ENCODE measurements around the gene ROCK2. TPM values are rescaled to one million over a fixed set of nuclear protein-coding genes. Genes with fewer than 3 reads are reported as not detected.

The ROCK2 gene
- polyA plus RNA-seq, 2 of the 4 experiments (the other 2 are of a cell fraction): 34.0 to 38.7 TPM

- no peak for TF ChIP-seq ESRRA (IDR thresholded peaks at IDR 0.05; ENCODE audit: borderline replicate concordance, low read length)
- no peak for TF ChIP-seq CHD4 (IDR thresholded peaks at IDR 0.05; ENCODE audit: borderline replicate concordance)
- TF ChIP-seq RARB (CRISPR knock-in tag; IDR thresholded peaks at IDR 0.05): 0 out of 2 replicates have a peak, but pooled peaks have one; percentile 64
- no peak for TF ChIP-seq RCOR1 (IDR thresholded peaks at IDR 0.05; ENCODE audit: low read depth, low read length)
- peak; percentile 76; the same call in 1 of the 2 replicates for TF ChIP-seq MAZ (IDR thresholded peaks at IDR 0.05; ENCODE audit: borderline replicate concordance, low read depth, low read length)
- peak; percentile 11; the same call in 1 of the 3 replicates for TF ChIP-seq SMC3 (IDR thresholded peaks at IDR 0.05)
- 0 out of 2 replicates have a peak, but pooled peaks have one; percentile 40 for TF ChIP-seq TP53 (CRISPR knock-in tag; IDR thresholded peaks at IDR 0.05)
- no peak for TF ChIP-seq NPAS2 (CRISPR knock-in tag; IDR thresholded peaks at IDR 0.05; ENCODE audit: borderline replicate concordance)
- TF ChIP-seq HOXB5 (CRISPR knock-in tag; IDR thresholded peaks at IDR 0.05): no peak
- no peak for TF ChIP-seq CBX2 (IDR thresholded peaks at IDR 0.05; ENCODE audit: borderline replicate concordance, low read depth)
- peak; percentile 66 for TF ChIP-seq MAX (IDR thresholded peaks at IDR 0.05)
- no peak for TF ChIP-seq EHMT2 (IDR thresholded peaks at IDR 0.05; ENCODE audit: low read depth)
- peak; percentile 68; the same call in 1 of the 2 replicates for TF ChIP-seq HOXB13 (CRISPR knock-in tag; IDR thresholded peaks at IDR 0.05; ENCODE audit: low read depth)
Measured at GRCh38 chr2:11344956-11345677, 681 bp upstream of the ROCK2 start (continued).

- under 1% methylated on average over 42 of the region's 55 CpGs for whole genome bisulfite sequencing (ENCODE audit: missing lambda C conversion rate)
- TF ChIP-seq MAX (IDR thresholded peaks at IDR 0.05) (peak; percentile 32), MYC (IDR thresholded peaks at IDR 0.05; ENCODE audit: borderline replicate concordance, low read length) (no peak; the same call in none of the 2 replicates), PHF8 (IDR thresholded peaks at IDR 0.05; ENCODE audit: borderline replicate concordance, low read depth) (peak; percentile 89; the same call in 1 of the 2 replicates)
- H3K9me3 ChIP-seq: no peaks in the 10 kb centered on the region
- ChIA-PET POLR2A (interaction anchor here (0.6 to 4.8 kb wide), 16 partner anchors 12 to 239 kb away, joined by 3 to 82 read pairs (median 5); partner anchors contain the start of gene SLC66A3), CTCF (interaction anchor here (0.6 to 3.4 kb wide), 14 partner anchors 19 to 219 kb away, joined by 3 to 21 read pairs (median 7); partner anchors contain the start of gene E2F6)
- H3K4me2 ChIP-seq: peak overlapping the region; percentile 95
- no peak for FAIRE-seq
- H3K27ac ChIP-seq: peak overlapping the region; percentile 94 to 95
- ATAC-seq: peak; percentile 37 to 64
- peak overlapping the region; percentile 92 for H3K4me3 ChIP-seq
- DNase-seq (ENCODE audit: low read depth in 1 of 2, low spot score in 1 of 2): peak; percentile 36 to 68
- peaks cover 51% of the 10 kb centered on the region for H3K4me1 ChIP-seq
Measured at GRCh38 chr2:11343650-11344341, 640 bp downstream of the ROCK2 start.

GRCh38 chr2:11343368-11343649 lies 1.1 kb downstream of the ROCK2 start:
- peak overlapping the region; percentile 92 for H3K4me3 ChIP-seq
- no peaks in the 10 kb centered on the region for H3K9me3 ChIP-seq
- 1% methylated on average over 7 of the region's 7 CpGs for WGBS (ENCODE audit: missing lambda C conversion rate)
- H3K4me1 ChIP-seq: peaks cover 51% of the 10 kb centered on the region
- DNase-seq (ENCODE audit: low read depth in 1 of 2, low spot score in 1 of 2): no peak
- ChIA-PET POLR2A (interaction anchor here (1.2 to 4.8 kb wide), 6 partner anchors 23 to 211 kb away, joined by 4 to 82 read pairs (median 8); partner anchors contain the start of gene SLC66A3), CTCF (interaction anchor here (0.8 to 3.4 kb wide), 13 partner anchors 19 to 219 kb away, joined by 3 to 21 read pairs (median 7); partner anchors contain the start of gene E2F6)
- FAIRE-seq: no peak
- TF ChIP-seq BHLHE40 (IDR thresholded peaks at IDR 0.05; ENCODE audit: low read depth, low read length) (no peak), TP53 (CRISPR knock-in tag; IDR thresholded peaks at IDR 0.05) (no peak), POLR2AphosphoS2 (conservative IDR thresholded peaks at IDR 0.05; ENCODE audit: low read length) (no peak), HOXB13 (CRISPR knock-in tag; IDR thresholded peaks at IDR 0.05; ENCODE audit: low read depth) (no peak), FOXS1 (CRISPR knock-in tag; IDR thresholded peaks at IDR 0.05) (no peak), ZC3H11A (IDR thresholded peaks at IDR 0.05) (no peak)
- H3K4me2 ChIP-seq: peak overlapping the region; percentile 95
- no peak for ATAC-seq
- peak overlapping the region; percentile 94 to 95 for H3K27ac ChIP-seq
